Lower lobe of right lung (tissue), 2 donors: ENCODE measurements around the gene NPRL2. TPM values are rescaled to one million over a fixed set of nuclear protein-coding genes. Genes with fewer than 3 reads are reported as not detected.

Source experiments
- ATAC-seq, 2 donors: fragments of 200-7000 bp; cut with Tn5 transposase; one replicate each; pipeline ENCODE4 v1.9.1; 2020 to 2022; ENCODE audit warnings: mild to moderate bottlenecking in 2 of 2, moderate library complexity in 2 of 2
- DNase-seq: peaks from one replicate; pipeline ENCODE4 v3.0.0-alpha.2; 2020
- H3K27ac ChIP-seq: fragments of 200-600 bp; one replicate; pipeline ENCODE4 v1.8.0; 2022
- H3K27me3 ChIP-seq: fragments of 200-600 bp; one replicate; pipeline ENCODE4 v1.8.0; 2022; ENCODE audit warnings: low read depth
- H3K36me3 ChIP-seq: fragments of 200-600 bp; one replicate; pipeline ENCODE4 v1.8.0; 2022; ENCODE audit warnings: mild to moderate bottlenecking
- H3K4me1 ChIP-seq: fragments of 200-600 bp; one replicate; pipeline ENCODE4 v1.8.0; 2022
- H3K4me3 ChIP-seq: fragments of 200-600 bp; one replicate; pipeline ENCODE4 v1.8.0; 2022; ENCODE audit warnings: mild to moderate bottlenecking
- H3K9me3 ChIP-seq: fragments of 200-600 bp; one replicate; pipeline ENCODE4 v1.8.0; 2022
- intact Hi-C: fragments of 100-400 bp; cut with DNase I; formaldehyde crosslinking; loops from one replicate; pipeline ENCODE4 v1.11.0; 2022
- total RNA-seq: library from RNA; stranded (reverse); fragmentation: NEBNext Ultra II Directional; extraction: Animal tissue kit (Norgen Biotek cat#: 25700); gene quantifications from one replicate; pipeline ENCODE4 v1.2.1, GENCODE V29; 2021
- TF ChIP-seq, protein P1 (sequence below): fragments of 200-600 bp; IDR thresholded peaks from one replicate; pipeline ENCODE4 v1.8.0; 2022; ENCODE audit warnings: antibody characterized with exemption, mild to moderate bottlenecking
- donor health status: DM: no; HTN: yes; CAD: no; lungs with severe emphysema.

The NPRL2 gene
- total RNA-seq, 1 donor from 2014 or later, result 17.7 TPM

DNA sequence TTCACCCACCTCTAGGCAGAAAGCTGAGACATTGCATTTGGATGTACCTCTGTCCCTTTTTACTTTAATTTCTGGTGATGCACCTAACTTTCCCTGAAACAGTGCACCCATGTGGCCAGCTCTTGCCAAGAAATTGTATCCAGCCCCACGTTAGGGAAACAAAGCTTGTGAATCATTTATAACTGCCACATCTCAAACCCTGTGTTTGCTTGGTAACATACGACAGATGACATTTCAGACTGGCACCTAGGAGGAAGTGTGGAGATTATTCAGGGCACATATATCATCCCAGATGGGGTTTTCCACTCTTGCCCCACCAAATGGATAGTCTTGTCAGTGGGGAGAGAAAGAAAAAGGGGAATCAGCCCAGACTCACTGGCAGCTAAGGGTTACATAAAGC lies 2.2 kb upstream of the NPRL2 start:
- no peaks in the 10 kb centered on the region for H3K27me3 ChIP-seq
- H3K36me3 ChIP-seq, result peaks cover 62% of the 10 kb centered on the region
- intact Hi-C loops, result no loop called here
- H3K4me1 ChIP-seq, result peaks cover 60% of the 10 kb centered on the region
- DNase-seq, result no peak
- H3K27ac ChIP-seq, result no peak overlapping the region
- TF ChIP-seq, protein P1, sequence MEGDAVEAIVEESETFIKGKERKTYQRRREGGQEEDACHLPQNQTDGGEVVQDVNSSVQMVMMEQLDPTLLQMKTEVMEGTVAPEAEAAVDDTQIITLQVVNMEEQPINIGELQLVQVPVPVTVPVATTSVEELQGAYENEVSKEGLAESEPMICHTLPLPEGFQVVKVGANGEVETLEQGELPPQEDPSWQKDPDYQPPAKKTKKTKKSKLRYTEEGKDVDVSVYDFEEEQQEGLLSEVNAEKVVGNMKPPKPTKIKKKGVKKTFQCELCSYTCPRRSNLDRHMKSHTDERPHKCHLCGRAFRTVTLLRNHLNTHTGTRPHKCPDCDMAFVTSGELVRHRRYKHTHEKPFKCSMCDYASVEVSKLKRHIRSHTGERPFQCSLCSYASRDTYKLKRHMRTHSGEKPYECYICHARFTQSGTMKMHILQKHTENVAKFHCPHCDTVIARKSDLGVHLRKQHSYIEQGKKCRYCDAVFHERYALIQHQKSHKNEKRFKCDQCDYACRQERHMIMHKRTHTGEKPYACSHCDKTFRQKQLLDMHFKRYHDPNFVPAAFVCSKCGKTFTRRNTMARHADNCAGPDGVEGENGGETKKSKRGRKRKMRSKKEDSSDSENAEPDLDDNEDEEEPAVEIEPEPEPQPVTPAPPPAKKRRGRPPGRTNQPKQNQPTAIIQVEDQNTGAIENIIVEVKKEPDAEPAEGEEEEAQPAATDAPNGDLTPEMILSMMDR, result no peak
- no peak for ATAC-seq
- no peaks in the 10 kb centered on the region for H3K9me3 ChIP-seq
- no peak overlapping the region for H3K4me3 ChIP-seq

DNA sequence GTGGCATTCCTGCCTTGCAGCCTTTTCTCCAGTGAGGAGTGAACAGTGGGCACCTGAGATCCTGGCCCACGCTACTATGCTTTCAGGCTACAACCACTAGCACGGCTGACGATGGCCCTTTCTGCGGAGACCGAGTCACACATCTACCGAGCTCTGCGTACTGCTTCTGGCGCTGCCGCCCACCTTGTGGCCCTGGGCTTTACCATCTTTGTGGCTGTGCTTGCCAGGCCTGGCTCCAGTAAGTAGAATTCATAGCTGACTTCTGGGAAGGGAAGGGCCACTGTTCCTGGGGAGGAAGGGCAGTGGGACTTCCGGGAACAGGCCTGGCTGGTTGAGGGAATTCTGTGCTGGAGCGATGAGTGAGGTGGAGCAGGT lies 735 bp upstream of the NPRL2 start:
- Histone ChIP-seq H3K4me1 (peaks cover 54% of the 10 kb centered on the region), H3K4me3 (peak overlapping the region; percentile 76), H3K27ac (peak overlapping the region; percentile 96), H3K9me3 (no peaks in the 10 kb centered on the region), H3K27me3 (no peaks in the 10 kb centered on the region), H3K36me3 (peaks cover 53% of the 10 kb centered on the region)
- DNase-seq, result no peak
- ATAC-seq, result no peak
- intact Hi-C loops, result no loop called here
- TF ChIP-seq, protein P1, result no peak

DNA sequence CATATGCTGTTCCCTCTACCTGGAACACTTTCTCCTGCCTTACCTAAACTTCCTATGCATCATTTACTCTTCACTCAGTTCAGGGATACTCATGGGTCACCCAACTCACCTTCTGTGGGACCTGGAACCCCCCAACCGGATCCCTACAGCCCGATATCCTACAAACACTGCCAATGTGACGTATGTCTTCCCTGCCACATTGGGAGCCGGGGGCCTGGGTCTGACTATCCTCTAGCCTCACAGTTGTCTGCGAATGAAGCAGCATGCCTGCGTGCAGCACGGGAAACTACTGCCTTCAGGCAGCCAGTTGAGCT lies 405 bp downstream of the NPRL2 start:
- no peak for ATAC-seq
- intact Hi-C loops, result no loop called here

DNA sequence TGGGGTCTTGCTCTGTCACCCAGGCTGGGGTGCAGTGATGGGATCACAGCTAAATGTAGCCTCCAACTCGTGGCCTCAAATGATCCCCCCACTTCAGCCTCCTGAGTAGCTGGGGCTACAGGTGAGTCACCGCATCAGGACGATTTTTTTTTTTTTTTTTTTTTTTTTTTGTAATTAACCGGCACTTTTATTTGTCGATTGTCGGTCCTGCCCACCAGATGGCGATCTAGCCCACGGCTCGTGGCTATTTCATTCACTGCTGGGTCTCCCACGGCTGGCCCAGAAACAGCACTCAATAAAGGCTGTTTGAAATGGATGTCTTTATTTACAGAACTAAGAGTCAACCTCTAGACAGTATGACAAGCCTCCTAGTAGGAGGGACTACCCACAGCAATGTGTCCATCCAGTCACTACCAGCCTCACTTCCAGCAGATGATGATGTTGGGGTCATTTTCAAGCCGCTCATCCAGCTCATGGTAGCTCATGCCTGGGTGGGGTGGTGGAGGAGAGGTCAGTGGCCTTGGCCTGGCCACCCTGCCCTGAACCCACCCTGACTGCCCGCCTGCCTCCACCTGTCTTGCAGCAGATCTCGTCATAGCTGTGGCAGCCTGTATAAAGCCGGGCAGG lies 3.3 kb downstream of the NPRL2 start:
- TF ChIP-seq, protein P1, result peak; percentile 57
- Histone ChIP-seq H3K4me1 (peaks cover 52% of the 10 kb centered on the region), H3K27me3 (no peaks in the 10 kb centered on the region), H3K9me3 (no peaks in the 10 kb centered on the region), H3K27ac (no peak overlapping the region), H3K4me3 (no peak overlapping the region), H3K36me3 (peaks cover 16% of the 10 kb centered on the region)
- peak; percentile 78 for DNase-seq
- intact Hi-C loops, result no loop called here
- ATAC-seq, result peak; percentile 2 to 4

More for the DNA sequence above, 405 bp downstream of the NPRL2 start:
- no peak for DNase-seq
- Histone ChIP-seq H3K36me3 (peaks cover 41% of the 10 kb centered on the region), H3K27me3 (no peaks in the 10 kb centered on the region), H3K4me3 (peak overlapping the region; percentile 76), H3K27ac (peak overlapping the region; percentile 96), H3K9me3 (no peaks in the 10 kb centered on the region), H3K4me1 (peaks cover 54% of the 10 kb centered on the region)
- TF ChIP-seq, protein P1, result no peak

DNA sequence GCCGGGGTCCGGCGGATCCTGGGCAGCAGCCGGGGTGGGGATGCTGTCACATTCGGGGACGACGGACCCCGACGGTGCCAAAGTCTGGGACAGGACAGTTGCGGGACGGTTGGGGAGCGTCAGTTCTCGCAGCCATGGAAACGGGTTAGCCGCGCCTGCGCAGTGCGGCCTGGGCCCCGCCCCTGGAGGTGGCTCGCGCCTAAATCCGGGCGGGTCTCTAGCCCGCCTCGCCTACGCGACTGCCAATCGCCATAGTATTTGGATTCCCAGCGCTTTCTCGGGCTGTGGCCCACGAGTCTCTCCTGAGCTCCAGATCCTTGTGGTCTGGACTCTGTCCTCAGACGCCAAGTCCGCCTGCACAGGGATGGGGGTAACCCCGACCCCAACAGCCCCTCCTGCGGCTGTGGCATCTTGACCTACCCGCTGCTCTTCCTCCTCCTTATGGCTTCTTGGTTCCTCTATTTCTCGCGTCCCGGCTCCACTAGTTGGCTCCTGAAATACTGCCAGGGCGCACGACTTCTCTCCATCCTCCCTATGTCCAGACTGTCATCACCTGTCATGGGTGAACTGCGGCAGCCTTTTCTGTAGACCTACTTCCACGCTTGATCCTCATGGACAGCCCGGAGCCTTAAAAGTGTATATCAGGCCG lies 4.9 kb downstream of the NPRL2 start, which contains the start of gene ZMYND10:
Gene ZMYND10 (minus strand): TSS at position 147 of the 649 bp plus-strand sequence. CDS start 153 bp downstream, outside the sequence.
- TF ChIP-seq, protein P1, result no peak
- intact Hi-C loops, result no loop called here
- peaks cover 51% of the 10 kb centered on the region for H3K4me1 ChIP-seq

More for the DNA sequence above, 4.9 kb downstream of the NPRL2 start, which contains the start of gene ZMYND10:
- peak within 1 kb of the TSS; percentile 49 for H3K4me3 ChIP-seq
- H3K36me3 ChIP-seq, result peaks cover 16% of the 10 kb centered on the region
- no peaks in the 10 kb centered on the region for H3K27me3 ChIP-seq
- DNase-seq, result peak; percentile 84
- no peaks in the 10 kb centered on the region for H3K9me3 ChIP-seq
- H3K27ac ChIP-seq, result peak within 1 kb of the TSS; percentile 59
- ATAC-seq, result peak; percentile 41 to 55
